HG02970 (cell line): ENCODE data around the gene CCN5.

Source experiments
- ATAC-seq: cut with Tn5 transposase; IDR thresholded peaks from one replicate; pipeline ENCODE4 v1.9.1; 2021; ENCODE audit warnings: mild to moderate bottlenecking, moderate library complexity, moderate number of reproducible peaks; ENCODE audit not compliant: unreplicated experiment, low FRiP score

CCN5 gene

DNA sequence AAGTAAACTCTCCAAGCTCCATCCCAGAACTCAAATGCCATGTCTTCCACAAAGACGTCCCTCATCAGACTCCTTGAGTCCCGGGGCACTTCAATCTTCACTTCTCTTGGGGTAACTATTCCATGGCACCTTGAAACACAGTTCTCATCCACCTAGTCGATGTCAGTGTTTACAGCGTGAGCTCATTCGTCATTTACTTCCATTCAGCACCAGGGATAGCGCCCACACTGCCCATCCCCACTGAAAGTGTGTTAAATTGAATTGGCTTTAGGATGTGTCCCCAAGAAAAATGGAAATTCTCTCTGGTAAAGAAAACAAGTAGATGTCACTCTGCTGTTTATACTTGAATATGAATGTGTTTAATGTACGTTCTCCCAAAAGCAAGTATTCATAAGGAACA, 61.8 kb downstream of the CCN5 start:
- ATAC-seq = no peak
